Esophagus (tissue), 2 donors: ENCODE measurements around the gene SPNS2. TPM values are rescaled to one million over a fixed set of nuclear protein-coding genes. Genes with fewer than 3 reads are reported as not detected.

Source experiments
- H3K27ac ChIP-seq, 2 donors: one replicate each; pipeline ENCODE4 v1.5.1; 2013; ENCODE audit warnings: low read depth in 2 of 2, mild to moderate bottlenecking in 2 of 2, inconsistent platforms in 1 of 2, low read length in 1 of 2, moderate library complexity in 1 of 2
- H3K27me3 ChIP-seq, 2 donors: one replicate each; pipeline ENCODE4 v1.6.1; 2013; ENCODE audit warnings: low read length in 2 of 2, control low read depth in 1 of 2, mild to moderate bottlenecking in 1 of 2; ENCODE audit not compliant: insufficient read depth in 2 of 2, control insufficient read depth in 1 of 2
- H3K36me3 ChIP-seq, 2 donors: one replicate each; pipeline ENCODE4 v1.6.1; 2013; ENCODE audit warnings: low read length in 1 of 2; ENCODE audit not compliant: control insufficient read depth in 2 of 2, insufficient read depth in 2 of 2
- H3K4me1 ChIP-seq, 2 donors: one replicate each; pipeline ENCODE4 v1.6.1; 2013; ENCODE audit warnings: low read length in 1 of 2; ENCODE audit not compliant: control insufficient read depth in 2 of 2, insufficient read depth in 2 of 2
- H3K4me3 ChIP-seq, 2 donors: one replicate each; pipeline ENCODE4 v1.5.1; 2013; ENCODE audit warnings: low read length in 2 of 2, mild to moderate bottlenecking in 2 of 2, low read depth in 1 of 2, moderate library complexity in 1 of 2
- H3K9me3 ChIP-seq, 2 donors: one replicate each; pipeline ENCODE4 v1.6.1; 2013; ENCODE audit warnings: mild to moderate bottlenecking in 2 of 2, low read depth in 1 of 2, low read length in 1 of 2, moderate library complexity in 1 of 2; ENCODE audit not compliant: control insufficient read depth in 2 of 2, insufficient read depth in 1 of 2
- WGBS, 2 donors: extraction: QIAGEN DNeasy Blood & Tissue Kit; methylation state at CpG; one replicate each; pipeline ENCODE4 v1.1.7; 2013; 5-methylcytosine and 5-hydroxymethylcytosine counted together
- polyA plus RNA-seq, 2 donors: library from polyadenylated mRNA; stranded (reverse); fragments of 200-250 nt; gene quantifications; one replicate each; pipeline ENCODE4 v1.2.3, GENCODE V29; 2013
- donor health status: healthy with polysubstance abuse.
- donor health status: Bipolar disorder and iron deficiency.

The SPNS2 gene
- polyA plus RNA-seq, 2 donors: 95.3 to 238 TPM

DNA sequence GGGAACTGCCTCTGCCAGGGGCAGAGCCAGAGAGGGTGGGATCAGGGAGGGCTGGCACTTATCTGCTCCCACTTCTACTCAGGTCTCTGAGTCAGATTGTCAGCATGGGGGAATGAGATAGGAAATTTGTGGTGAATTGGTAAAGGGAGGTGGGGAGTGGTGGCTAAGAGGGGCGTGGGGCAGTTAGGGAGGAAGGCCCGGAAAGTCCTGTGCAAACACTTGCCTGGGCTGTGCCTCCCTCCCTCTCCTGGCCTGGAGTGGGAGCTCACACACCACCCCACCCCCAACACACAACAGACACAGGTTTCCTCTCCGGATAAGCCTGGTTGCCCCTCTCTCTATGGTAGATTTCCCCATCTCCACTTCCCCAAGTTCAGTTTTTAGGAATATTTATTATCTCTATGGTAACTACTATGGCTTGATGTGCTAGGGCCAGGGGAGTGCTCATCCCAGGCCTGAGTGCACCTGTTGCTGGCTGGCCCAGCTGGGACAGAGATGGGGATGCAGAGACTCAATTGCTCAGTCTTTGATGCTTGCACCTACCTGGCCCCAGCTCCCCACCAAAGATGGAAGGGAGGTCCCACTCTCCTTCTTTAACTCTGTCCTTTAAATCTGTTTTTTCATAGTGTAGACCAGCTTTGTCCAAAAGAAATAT, 2.7 kb downstream of the SPNS2 start:
- Histone ChIP-seq H3K4me3 (peak overlapping the region; percentile 41 to 61), H3K9me3 (no peaks in the 10 kb centered on the region), H3K36me3 (peaks cover 0 to 3% of the 10 kb centered on the region in 2 donors), H3K27ac (peak overlapping the region in 1 of 2 donors; percentile 40), H3K27me3 (no peaks in the 10 kb centered on the region), H3K4me1 (peaks cover 3 to 8% of the 10 kb centered on the region in 2 donors)
- WGBS, 2 donors: 32 to 36% methylated on average over 3 of the region's 3 CpGs

DNA sequence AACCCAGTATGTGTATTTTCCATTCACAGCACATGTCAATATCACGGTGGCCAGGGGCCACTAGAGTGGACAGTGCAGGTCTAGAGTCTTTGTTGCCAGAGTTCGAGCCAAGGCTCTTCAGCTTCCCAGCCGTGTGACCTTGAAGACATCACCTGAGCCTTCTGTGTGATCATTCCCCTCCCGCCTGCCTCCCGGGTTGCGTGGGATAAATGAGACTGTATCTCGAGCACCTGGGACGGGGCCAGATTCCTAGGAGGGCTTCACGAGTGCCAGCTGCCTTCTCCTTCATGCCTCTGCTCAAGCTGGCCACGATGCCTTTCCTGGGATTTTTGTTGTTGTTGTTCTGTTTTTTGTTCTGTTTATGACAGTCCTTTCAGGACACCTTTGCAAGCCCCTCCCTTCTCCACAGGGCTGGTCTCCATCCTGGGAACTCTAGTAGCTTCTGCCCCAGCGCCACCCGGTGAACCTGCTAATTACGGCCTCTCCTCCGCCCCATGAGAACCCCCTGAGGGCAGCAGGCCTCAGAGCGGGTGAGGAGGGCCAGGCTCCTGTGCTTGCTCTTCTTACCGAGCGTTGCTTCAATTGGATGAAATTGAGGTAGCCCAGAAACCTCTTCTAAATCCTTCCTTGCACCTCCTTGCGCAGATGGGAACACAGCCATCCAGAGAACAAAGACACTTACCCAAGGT, 3.9 kb downstream of the SPNS2 start:
- no peaks in the 10 kb centered on the region for H3K27me3 ChIP-seq
- peak overlapping the region in 1 of 2 donors; percentile 38 for H3K27ac ChIP-seq
- 61 to 75% methylated on average over 18 of the region's 18 CpGs for WGBS, 2 donors
- H3K36me3 ChIP-seq: peaks cover 0 to 3% of the 10 kb centered on the region in 2 donors
- peak overlapping the region; percentile 32 to 37 for H3K4me3 ChIP-seq
- peaks cover 3 to 8% of the 10 kb centered on the region in 2 donors for H3K4me1 ChIP-seq
- peaks cover 0 to 1% of the 10 kb centered on the region in 2 donors for H3K9me3 ChIP-seq

DNA sequence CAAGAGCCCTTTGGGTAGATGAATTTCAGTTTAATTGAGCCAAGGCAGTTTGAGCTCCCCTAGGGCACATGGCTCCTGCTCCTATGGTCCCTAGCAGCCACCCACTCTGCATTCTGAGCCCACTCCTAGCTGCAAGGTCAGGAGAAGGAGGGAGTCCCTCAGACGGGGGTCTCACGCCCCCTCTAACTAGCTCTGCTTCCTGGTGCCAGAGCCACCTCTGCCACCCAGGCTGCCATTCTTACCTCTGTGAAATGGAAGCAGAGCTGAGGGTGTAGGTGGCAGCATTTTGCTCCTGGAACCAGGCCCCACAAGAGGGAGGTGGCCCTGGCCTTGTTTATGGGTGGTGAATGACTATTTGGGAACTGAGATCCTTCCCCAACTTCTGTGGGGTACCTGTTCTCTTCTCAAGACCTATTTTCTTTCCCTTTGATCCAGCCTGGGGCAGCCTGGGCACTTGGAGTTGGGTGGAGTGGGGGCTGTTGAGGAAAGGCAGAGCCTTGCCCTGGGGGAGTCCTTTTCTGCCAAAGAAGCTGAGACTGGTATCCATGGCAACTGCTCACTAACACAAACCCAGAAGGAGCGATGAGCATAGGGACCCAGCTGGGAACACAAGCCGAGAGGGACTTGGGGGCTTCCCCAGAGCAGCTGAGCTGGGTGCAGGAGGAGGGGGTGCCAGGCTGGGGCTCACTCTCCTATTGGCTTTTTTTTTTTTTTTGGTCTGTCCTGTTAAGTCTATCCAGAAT, 4.8 kb downstream of the SPNS2 start:
- peaks cover 0 to 5% of the 10 kb centered on the region in 2 donors for H3K36me3 ChIP-seq
- H3K9me3 ChIP-seq: peaks cover 0 to 3% of the 10 kb centered on the region in 2 donors
- peak overlapping the region in 1 of 2 donors; percentile 36 for H3K27ac ChIP-seq
- 71 to 77% methylated on average over 4 of the region's 4 CpGs for WGBS, 2 donors
- no peaks in the 10 kb centered on the region for H3K27me3 ChIP-seq
- peaks cover 2 to 8% of the 10 kb centered on the region in 2 donors for H3K4me1 ChIP-seq
- peak overlapping the region; percentile 32 to 37 for H3K4me3 ChIP-seq

DNA sequence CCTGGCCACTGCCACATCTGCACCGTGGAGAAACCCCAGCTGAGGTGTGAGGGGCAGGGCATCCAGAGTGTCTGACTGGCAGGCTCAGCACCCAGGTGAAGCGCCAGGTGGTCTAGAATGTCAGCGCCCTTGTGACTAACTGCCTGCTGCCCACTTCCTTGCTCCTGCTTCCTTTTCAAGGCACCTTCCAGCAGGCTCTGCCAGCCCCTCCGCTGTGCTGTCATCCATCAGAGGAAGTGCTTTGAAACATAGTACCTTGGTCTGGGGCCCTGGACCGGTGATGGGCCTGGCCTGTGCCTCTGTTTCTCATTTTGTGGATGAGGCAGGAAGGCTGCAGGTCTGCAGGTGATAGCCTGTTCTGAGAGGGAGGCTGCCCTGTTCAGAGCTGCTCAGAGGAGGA, 5.5 kb downstream of the SPNS2 start:
- WGBS, 2 donors: 63 to 66% methylated on average over 5 of the region's 5 CpGs
- H3K4me3 ChIP-seq: peak overlapping the region; percentile 17 to 18
- H3K4me1 ChIP-seq: peaks cover 2 to 8% of the 10 kb centered on the region in 2 donors
- peak overlapping the region in 1 of 2 donors; percentile 77 for H3K27ac ChIP-seq
- peaks cover 0 to 3% of the 10 kb centered on the region in 2 donors for H3K9me3 ChIP-seq
- H3K27me3 ChIP-seq: no peaks in the 10 kb centered on the region
- peaks cover 0 to 5% of the 10 kb centered on the region in 2 donors for H3K36me3 ChIP-seq

DNA sequence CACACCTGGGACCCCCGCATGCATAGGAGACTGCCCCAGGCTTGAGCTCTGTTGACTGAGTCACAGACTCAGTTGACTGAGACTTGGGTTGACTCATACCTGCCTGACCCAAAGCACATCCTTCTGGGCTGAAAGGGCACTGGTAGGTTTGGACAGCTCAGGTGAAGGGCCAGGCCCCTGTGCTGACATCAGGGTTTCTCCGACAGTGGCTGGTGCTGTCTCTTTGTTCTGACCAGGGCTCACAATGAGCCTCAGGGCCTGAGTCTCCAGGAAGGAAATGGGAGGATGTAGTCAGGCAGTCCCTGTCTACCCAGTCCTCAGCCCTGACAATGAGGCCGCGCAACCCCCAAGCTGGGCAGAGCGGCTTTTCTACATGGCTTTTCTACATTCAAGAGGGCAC, 6.5 kb downstream of the SPNS2 start:
- Histone ChIP-seq H3K27ac (peak overlapping the region; percentile 6 to 77), H3K4me1 (peaks cover 5% of the 10 kb centered on the region in 2 donors)
- WGBS, 2 donors: 82 to 85% methylated on average over 5 of the region's 5 CpGs

DNA sequence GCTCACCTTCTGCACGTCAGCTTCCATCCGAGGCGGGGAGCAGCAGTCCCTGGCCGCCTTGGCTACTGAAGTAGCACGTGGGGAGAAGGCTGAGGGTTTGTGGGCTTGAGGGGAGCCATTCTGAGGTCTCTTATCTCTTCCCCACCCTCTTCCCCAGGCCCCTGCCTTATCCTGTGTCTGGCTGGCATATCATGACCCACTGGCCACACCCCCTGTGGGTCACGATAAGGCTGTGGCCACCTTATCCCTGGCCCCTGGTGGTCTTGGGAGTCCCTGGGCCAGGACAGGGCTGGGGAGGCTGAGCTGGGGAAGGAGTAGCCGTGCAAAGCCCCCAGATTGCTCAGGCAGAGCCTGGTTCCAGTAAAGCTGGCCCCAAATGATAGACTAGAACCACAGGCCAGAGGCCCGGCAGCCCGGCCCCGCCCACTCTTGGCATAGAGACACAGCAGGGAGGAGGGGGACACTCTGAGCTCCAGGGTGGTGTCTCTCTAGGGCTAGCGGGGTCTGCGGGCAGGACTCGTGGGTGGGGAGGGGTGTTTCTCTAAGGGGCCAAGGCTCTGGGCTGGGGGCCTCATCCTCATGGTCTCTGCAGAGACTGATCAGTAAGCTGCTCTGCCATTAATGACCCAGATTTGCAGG, 7.6 kb downstream of the SPNS2 start:
- Histone ChIP-seq H3K4me3 (peak overlapping the region; percentile 15 to 21), H3K36me3 (peaks cover 0 to 2% of the 10 kb centered on the region in 2 donors), H3K27ac (peak overlapping the region in 1 of 2 donors; percentile 77), H3K9me3 (peaks cover 0 to 3% of the 10 kb centered on the region in 2 donors), H3K4me1 (peaks cover 3 to 8% of the 10 kb centered on the region in 2 donors), H3K27me3 (no peaks in the 10 kb centered on the region)
- WGBS, 2 donors: 57 to 58% methylated on average over 12 to 13 of the region's 13 CpGs

More for the DNA sequence above, 6.5 kb downstream of the SPNS2 start:
- peaks cover 0 to 2% of the 10 kb centered on the region in 2 donors for H3K36me3 ChIP-seq
- H3K4me3 ChIP-seq: peak overlapping the region in 1 of 2 donors; percentile 23
- no peaks in the 10 kb centered on the region for H3K27me3 ChIP-seq
- H3K9me3 ChIP-seq: peaks cover 0 to 3% of the 10 kb centered on the region in 2 donors

DNA sequence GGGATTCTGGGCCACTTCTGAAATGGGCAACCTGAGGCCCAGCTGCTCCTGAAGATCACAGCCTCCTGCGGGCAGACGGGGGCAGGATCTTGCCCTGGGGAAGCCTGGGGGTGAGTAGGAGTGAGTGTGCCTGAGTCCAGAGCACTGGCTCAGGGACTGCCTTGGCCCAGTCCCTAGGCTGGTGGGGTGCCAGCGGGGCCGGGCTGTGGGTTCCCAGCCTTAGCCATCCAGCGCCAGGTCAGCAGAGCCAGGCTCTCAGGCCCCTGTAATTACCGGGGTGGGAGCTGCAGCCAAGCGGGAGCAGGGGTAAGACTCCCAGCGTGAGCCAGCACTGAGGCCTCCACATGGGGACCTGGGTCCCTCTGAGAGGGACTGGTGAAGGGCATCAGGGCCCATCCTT, 8.2 kb downstream of the SPNS2 start:
- Histone ChIP-seq H3K27me3 (no peaks in the 10 kb centered on the region), H3K4me3 (no peak overlapping the region), H3K27ac (no peak overlapping the region), H3K4me1 (peaks cover 3 to 8% of the 10 kb centered on the region in 2 donors), H3K9me3 (peaks cover 0 to 3% of the 10 kb centered on the region in 2 donors), H3K36me3 (peaks cover 0 to 2% of the 10 kb centered on the region in 2 donors)
- 62 to 69% methylated on average over 8 of the region's 8 CpGs for WGBS, 2 donors

DNA sequence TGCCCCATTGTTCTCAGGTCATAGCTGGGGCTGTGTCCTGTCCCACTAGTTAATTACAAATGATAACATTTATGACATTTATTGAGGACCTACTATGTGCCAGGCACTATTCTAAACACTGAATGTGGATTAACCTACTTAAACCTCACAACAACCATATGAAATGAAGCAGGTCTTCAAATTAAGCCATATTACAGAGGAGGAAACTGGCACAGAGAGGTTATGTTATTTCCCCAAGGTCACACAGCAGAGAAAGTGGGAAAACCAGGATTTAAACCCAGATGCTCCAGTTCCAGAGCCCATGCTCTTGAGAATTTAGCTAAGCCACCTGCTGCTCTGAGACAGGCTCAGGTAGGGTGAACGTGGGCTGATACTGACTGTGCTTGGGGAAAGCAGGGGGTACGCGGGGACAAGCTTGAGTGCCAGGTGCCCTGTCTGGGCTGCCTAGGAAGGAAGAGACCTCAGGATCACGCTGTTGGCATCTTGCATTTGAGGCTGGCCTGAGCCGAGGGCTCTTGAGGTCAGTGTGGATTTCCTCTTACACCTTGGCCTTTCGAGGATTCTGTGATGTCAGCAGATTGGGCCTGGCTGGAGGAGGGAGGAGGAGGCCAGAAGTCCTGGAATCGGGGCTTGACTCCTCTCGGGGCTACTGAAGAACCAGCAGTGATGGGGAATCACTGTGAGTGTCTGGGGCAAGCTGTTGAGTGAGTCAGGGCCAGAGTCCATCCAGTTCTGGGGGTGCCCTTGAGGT, 8.9 kb downstream of the SPNS2 start:
- WGBS, 2 donors: 73 to 83% methylated on average over 8 of the region's 8 CpGs
- H3K27me3 ChIP-seq: no peaks in the 10 kb centered on the region
- H3K4me3 ChIP-seq: peak overlapping the region in 1 of 2 donors; percentile 5
- H3K4me1 ChIP-seq: peaks cover 3 to 8% of the 10 kb centered on the region in 2 donors
- H3K36me3 ChIP-seq: peaks cover 0 to 5% of the 10 kb centered on the region in 2 donors
- H3K27ac ChIP-seq: peak overlapping the region in 1 of 2 donors; percentile 46
- peaks cover 0 to 3% of the 10 kb centered on the region in 2 donors for H3K9me3 ChIP-seq
